ENCODE results near the gene CORO2A.

Gene CORO2A

GRCh38 chr9:98219364-98219716 lies 26.9 kb upstream of the CORO2A start:
- DNase-seq (ENCODE audit: low read depth), result no peak

- no peak for DNase-seq (ENCODE audit: low read depth)
Measured at GRCh38 chr9:98218562-98219363, 26.3 kb upstream of the CORO2A start.

DNA sequence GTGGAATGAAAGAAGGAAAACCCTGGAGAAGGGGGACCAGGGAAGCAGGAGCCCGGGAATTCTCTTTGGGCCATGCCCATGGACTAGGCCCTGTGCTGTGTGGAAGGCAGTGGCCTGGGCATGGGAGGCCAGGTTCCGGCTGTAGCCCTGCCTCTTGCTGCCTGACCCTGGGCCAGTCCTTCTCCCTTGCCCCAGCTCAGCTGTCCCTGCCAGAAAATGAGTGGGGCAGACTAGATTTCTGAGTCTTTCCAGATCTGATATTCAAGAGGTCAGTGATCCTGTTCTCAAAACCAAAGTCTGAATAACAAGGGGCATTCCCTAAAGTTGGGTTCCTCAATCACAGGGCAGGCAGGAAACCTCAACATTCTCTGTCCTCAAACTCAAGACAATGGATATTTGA lies 24.8 kb upstream of the CORO2A start:
- no peak for DNase-seq (ENCODE audit: low read depth)

GRCh38 chr9:98216391-98216790 lies 24.0 kb upstream of the CORO2A start:
- no peak for DNase-seq (ENCODE audit: low read depth)

- no peak for DNase-seq (ENCODE audit: low read depth)
Measured at GRCh38 chr9:98215821-98216220, 23.4 kb upstream of the CORO2A start.

- no peak for DNase-seq (ENCODE audit: low read depth)
Measured at GRCh38 chr9:98215271-98215670, 22.8 kb upstream of the CORO2A start.

- DNase-seq (ENCODE audit: low read depth), result no peak
Measured at GRCh38 chr9:98214811-98215210, 22.4 kb upstream of the CORO2A start.

DNA sequence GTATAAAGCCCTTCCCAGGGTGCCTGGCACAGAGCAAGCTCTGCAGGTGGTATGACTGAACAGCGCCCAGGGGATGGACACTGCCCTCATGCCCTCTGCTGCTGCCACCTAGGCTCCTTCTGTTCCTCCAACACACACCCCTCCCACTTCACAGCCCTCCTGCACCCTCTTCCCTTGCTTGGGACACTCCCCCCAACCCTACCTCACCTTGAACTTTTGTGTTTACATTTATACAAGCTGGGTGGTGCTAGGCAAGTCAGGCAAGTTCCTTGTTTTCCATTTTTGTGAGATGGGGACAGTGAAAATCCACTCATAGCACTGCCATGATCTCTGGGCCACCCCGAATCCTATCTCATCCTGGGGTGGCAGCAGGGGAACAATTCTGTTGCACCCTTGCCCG lies 18.8 kb upstream of the CORO2A start:
- DNase-seq (ENCODE audit: low read depth), result no peak

DNA sequence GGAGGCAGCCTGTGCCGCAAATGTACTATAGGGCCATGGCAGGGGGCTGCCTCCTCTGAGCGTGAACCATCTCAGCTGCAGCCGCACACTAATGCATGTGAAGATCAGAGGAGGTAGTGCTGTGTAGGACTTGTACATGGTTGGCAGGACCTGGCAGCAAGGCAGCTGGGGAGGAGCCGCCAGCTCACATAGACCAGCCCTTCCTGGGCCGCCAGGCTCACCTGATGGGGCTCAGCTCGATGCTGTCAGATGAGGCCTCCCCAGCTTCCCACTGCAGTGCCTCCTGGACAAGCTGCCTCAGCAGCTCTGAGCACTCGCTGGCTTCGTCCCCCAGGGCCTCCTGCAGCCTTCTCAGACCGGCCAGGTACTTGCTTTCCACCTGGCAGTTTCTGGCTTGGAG lies 18.0 kb upstream of the CORO2A start:
- DNase-seq (ENCODE audit: low read depth), result no peak

DNA sequence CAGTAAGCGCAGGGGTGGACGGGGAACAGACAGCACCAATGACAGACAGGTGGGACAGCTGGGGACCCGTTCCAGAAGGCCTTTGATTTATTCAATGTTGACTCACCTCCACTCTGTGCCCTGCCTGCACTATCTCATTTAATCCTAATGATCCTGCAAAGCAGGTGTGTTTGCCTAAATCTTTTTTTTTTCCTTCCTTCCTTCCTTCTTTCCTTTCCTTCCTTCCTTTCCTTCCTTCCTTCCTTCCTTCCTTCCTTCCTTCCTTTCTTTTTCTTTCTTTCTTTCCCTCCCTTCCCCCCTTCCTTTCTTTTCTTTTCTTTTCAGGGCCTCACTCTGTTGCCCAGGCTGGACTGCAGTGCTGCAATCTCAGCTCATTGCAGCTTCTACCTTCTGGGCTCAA lies 17.1 kb upstream of the CORO2A start:
- no peak for DNase-seq (ENCODE audit: low read depth)

DNA sequence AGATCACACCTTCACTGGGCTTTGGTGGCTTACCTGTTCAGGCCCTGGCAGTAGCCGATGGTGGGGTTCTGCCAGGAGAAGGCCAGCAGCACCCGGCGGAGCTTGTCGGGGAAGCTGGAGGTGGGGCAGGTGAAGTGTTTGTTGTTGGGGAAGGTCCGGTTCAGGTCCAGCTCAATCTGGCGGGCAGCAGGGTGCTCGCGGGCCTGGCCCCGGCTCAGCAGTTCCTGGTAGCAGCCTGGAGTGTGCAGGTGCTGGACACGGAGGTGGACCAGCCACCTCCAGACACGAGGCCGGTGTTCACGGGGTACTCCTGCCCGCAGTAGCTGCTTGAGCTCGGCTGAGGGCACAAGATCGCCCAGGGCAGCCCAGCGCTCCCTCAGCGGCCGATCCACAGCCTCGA lies 16.2 kb upstream of the CORO2A start:
- DNase-seq (ENCODE audit: low read depth), result no peak

GRCh38 chr9:98207606-98208005 lies 15.2 kb upstream of the CORO2A start:
- DNase-seq (ENCODE audit: low read depth), result no peak

- no peak for DNase-seq (ENCODE audit: low read depth)
Measured at GRCh38 chr9:98206754-98207153, 14.3 kb upstream of the CORO2A start.

DNA sequence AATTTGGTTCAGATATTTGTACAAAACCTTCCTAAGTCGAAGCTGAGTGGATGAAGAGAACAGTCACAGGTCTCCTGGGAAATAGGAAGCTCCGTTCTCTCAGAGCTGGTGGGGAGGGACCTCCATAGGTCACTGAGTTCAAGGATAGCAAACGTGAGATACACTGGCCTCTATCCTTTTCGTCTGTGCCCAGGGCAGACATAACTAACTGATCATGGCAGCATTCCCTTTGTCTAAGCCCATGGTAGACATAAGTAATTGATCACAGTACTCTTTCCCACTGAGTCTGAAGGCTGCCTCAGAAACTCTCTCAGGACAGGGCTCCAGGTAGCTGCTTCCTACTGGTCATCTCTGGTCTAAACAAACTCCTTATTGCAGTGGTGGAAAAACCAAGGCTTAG lies 12.3 kb upstream of the CORO2A start:
- DNase-seq (ENCODE audit: low read depth), result no peak

DNA sequence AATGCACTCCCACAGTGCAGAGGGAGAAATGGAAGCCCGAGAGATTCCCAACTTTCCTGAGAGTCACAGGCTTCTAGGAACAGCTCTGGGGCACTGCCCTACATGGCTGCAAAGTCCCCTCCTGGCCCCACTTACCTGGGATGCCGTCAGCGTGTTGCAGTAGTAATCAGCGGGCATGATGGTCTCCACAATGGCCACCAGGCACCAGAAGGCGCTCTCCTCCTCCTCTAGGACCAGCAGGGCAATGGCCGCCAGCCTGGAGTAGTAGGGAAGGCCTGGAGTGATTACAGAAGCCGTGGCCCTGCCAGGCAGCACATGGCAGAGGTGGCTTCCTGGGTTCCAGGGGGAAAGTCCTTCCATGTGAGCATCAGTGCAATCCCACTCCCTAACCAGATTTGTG lies 10.7 kb upstream of the CORO2A start:
- DNase-seq (ENCODE audit: low read depth), result no peak

- DNase-seq (ENCODE audit: low read depth), result no peak
Measured at GRCh38 chr9:98202252-98202651, 9.8 kb upstream of the CORO2A start.

DNA sequence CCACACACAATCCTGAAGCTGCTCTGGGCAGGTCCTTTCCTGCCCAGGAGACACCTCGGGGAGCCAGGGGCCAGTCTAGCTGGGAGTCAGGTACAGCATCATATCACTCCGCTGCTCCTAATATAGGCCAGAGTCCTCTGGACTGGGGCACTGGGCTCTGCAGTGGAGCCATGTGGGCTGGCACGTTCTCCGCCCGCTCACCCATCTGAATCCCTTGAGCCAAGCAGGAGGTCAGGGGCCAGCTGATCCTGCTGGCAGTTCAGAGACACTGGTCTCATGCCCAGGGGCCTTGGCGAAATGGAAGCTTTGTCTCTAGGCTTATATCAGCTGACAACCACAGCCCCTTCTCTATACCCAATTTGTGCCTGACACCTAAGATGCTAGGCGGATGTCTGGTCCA lies 9.3 kb upstream of the CORO2A start:
- DNase-seq (ENCODE audit: low read depth), result no peak

DNA sequence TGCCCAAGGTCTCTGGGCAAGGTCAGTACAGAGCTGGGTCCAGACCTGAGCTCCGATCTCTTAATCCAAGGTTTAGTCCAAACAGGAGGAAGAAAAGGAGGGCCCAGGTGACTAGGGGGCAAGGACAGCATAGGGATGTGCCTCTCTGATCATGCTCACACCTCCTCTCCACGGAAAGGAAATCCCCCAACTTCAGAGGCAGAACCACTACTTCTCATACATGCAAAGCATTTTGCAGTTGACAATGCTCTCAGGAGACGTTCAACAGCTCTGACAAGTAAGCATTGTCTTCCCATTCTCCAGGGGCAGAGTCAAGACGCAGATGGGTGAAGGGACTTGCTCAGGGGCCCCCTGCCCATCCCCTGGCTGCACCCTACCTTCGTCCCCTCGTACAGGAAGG lies 8.7 kb upstream of the CORO2A start:
- no peak for DNase-seq (ENCODE audit: low read depth)

- DNase-seq (ENCODE audit: low read depth), result no peak
Measured at GRCh38 chr9:98199388-98200033, 7.1 kb upstream of the CORO2A start.

GRCh38 chr9:98195671-98196070 lies 3.2 kb upstream of the CORO2A start:
- no peak for DNase-seq (ENCODE audit: low read depth)

- no peak for DNase-seq (ENCODE audit: low read depth)
Measured at GRCh38 chr9:98193336-98193944, 1.0 kb upstream of the CORO2A start.

GRCh38 chr9:98191671-98192502 lies 550 bp downstream of the CORO2A start:
- DNase-seq (ENCODE audit: low read depth), result no peak

GRCh38 chr9:98191181-98191608 lies 1.2 kb downstream of the CORO2A start:
- no peak for DNase-seq (ENCODE audit: low read depth)
